HG03457 (cell line): ENCODE data around the gene PARP8.
"Not testable (repeated sequence)": the region's sequence is repeated elsewhere in the genome, so short reads cannot be mapped to it uniquely, and the experiment has no call there.

Source experiments
- ATAC-seq: cut with Tn5 transposase; IDR thresholded peaks from one replicate; pipeline ENCODE4 v1.9.1; 2021; ENCODE audit warnings: moderate number of reproducible peaks; ENCODE audit not compliant: unreplicated experiment

PARP8 gene

GRCh38 chr5:50666261-50667022, at the start of gene PARP8:
Gene PARP8, plus strand, starts transcription at chr5:50666637. Its CDS starts 459 bp downstream, at chr5:50667096.
- ATAC-seq: no peak

GRCh38 chr5:50623666-50624065, 42.8 kb upstream of the PARP8 start:
- no peak for ATAC-seq

- not testable (repeated sequence) for ATAC-seq
These were observed 31.6 kb upstream of the PARP8 start for GRCh38 chr5:50634866-50635265.

- not testable (repeated sequence) for ATAC-seq
These were observed 28.9 kb upstream of the PARP8 start for GRCh38 chr5:50637576-50637975.

- ATAC-seq: no peak
These were observed 19.8 kb upstream of the PARP8 start for GRCh38 chr5:50646591-50646990.

- ATAC-seq: no peak
These were observed 18.7 kb upstream of the PARP8 start for GRCh38 chr5:50647726-50648125.

- peak; percentile 79 for ATAC-seq
These were observed 12.5 kb upstream of the PARP8 start for GRCh38 chr5:50653946-50654345.

GRCh38 chr5:50655067-50655809, 11.2 kb upstream of the PARP8 start:
- no peak for ATAC-seq

- ATAC-seq: no peak
These were observed 10.6 kb upstream of the PARP8 start for GRCh38 chr5:50655810-50656205.

GRCh38 chr5:50657044-50657443, 9.4 kb upstream of the PARP8 start:
- no peak for ATAC-seq

GRCh38 chr5:50658246-50658645, 8.2 kb upstream of the PARP8 start:
- no peak for ATAC-seq

GRCh38 chr5:50663636-50664035, 2.8 kb upstream of the PARP8 start:
- no peak for ATAC-seq

- no peak for ATAC-seq
These were observed 1.3 kb upstream of the PARP8 start for GRCh38 chr5:50665091-50665490.

- not testable (repeated sequence) for ATAC-seq
These were observed 655 bp upstream of the PARP8 start for GRCh38 chr5:50665761-50666202.

- ATAC-seq: peak; percentile 23
These were observed 701 bp downstream of the PARP8 start for GRCh38 chr5:50667023-50667652.

GRCh38 chr5:50667653-50668595, 1.5 kb downstream of the PARP8 start:
- peak; percentile 80 for ATAC-seq

- ATAC-seq: not testable (repeated sequence)
These were observed 2.2 kb downstream of the PARP8 start for GRCh38 chr5:50668636-50669035.

- no peak for ATAC-seq
These were observed 6.2 kb downstream of the PARP8 start for GRCh38 chr5:50672663-50673062.

GRCh38 chr5:50673444-50673843, 7.0 kb downstream of the PARP8 start:
- ATAC-seq: not testable (repeated sequence)

GRCh38 chr5:50675385-50675784, 8.9 kb downstream of the PARP8 start:
- no peak for ATAC-seq

- not testable (repeated sequence) for ATAC-seq
These were observed 13.1 kb downstream of the PARP8 start for GRCh38 chr5:50679554-50679953.
